Measurements from ENCODE around the gene ZNF385D.

GRCh38 chr3:21463319-21463718 lies 287.7 kb downstream of the ZNF385D start:
- TF ChIP-seq CTCF (optimal IDR thresholded peaks at IDR 0.05 in 1 of 3, IDR thresholded peaks at IDR 0.05 in 1 of 3, conservative IDR thresholded peaks at IDR 0.05 in 1 of 3; ENCODE audit: extremely low read depth in 1 of 3, insufficient read depth in 2 of 3, low read length in 3 of 3) (no peak), EZH2 (IDR thresholded peaks at IDR 0.05; ENCODE audit: low read length) (no peak)

Measured in keratinocyte (primary cell).